ENCODE results near the gene FXYD2.

FXYD2 gene

GRCh38 chr11:117849781-117850414 lies 25.4 kb upstream of the FXYD2 start:
- no peak for DNase-seq (ENCODE audit: low read depth)
- H3K4me3 ChIP-seq (ENCODE audit: low read depth, low read length) = no peak overlapping the region
- TF ChIP-seq CTCF (conservative IDR thresholded peaks at IDR 0.05; ENCODE audit: low read depth, low read length) = no peak

- TF ChIP-seq CTCF (conservative IDR thresholded peaks at IDR 0.05; ENCODE audit: low read depth, low read length) = peak; percentile 98
- peak; percentile 80 for DNase-seq (ENCODE audit: low read depth)
- no peak overlapping the region for H3K4me3 ChIP-seq (ENCODE audit: low read depth, low read length)
Observed at GRCh38 chr11:117843666-117844484, 19.3 kb upstream of the FXYD2 start.

- no peak for DNase-seq (ENCODE audit: low read depth)
- H3K4me3 ChIP-seq (ENCODE audit: low read depth, low read length) = no peak overlapping the region
- TF ChIP-seq CTCF (conservative IDR thresholded peaks at IDR 0.05; ENCODE audit: low read depth, low read length) = no peak
Observed at GRCh38 chr11:117842131-117842941, 17.8 kb upstream of the FXYD2 start.

GRCh38 chr11:117841551-117842031 lies 17.0 kb upstream of the FXYD2 start:
- no peak overlapping the region for H3K4me3 ChIP-seq (ENCODE audit: low read depth, low read length)
- TF ChIP-seq CTCF (conservative IDR thresholded peaks at IDR 0.05; ENCODE audit: low read depth, low read length) = no peak
- no peak for DNase-seq (ENCODE audit: low read depth)

GRCh38 chr11:117840881-117841550 lies 16.5 kb upstream of the FXYD2 start:
- no peak for DNase-seq (ENCODE audit: low read depth)
- TF ChIP-seq CTCF (conservative IDR thresholded peaks at IDR 0.05; ENCODE audit: low read depth, low read length) = no peak
- no peak overlapping the region for H3K4me3 ChIP-seq (ENCODE audit: low read depth, low read length)

- DNase-seq (ENCODE audit: low read depth) = no peak
- H3K4me3 ChIP-seq (ENCODE audit: low read depth, low read length) = no peak overlapping the region
- no peak for TF ChIP-seq CTCF (conservative IDR thresholded peaks at IDR 0.05; ENCODE audit: low read depth, low read length)
Observed at GRCh38 chr11:117839936-117840813, 15.6 kb upstream of the FXYD2 start.

Data from choroid plexus epithelial cell (primary cell).